ENCODE measurements around the gene ZDBF2.

Gene ZDBF2

GRCh38 chr2:206323033-206323432 lies 48.6 kb downstream of the ZDBF2 start:
- no peak for DNase-seq (ENCODE audit: low read depth)
- TF ChIP-seq MYC (IDR thresholded peaks at IDR 0.05; ENCODE audit: low read depth, low read length): no peak
- TF ChIP-seq MAX (IDR thresholded peaks at IDR 0.05; ENCODE audit: low read depth, low read length): no peak
- no peak for TF ChIP-seq CTCF (IDR thresholded peaks at IDR 0.05; ENCODE audit: low read depth, low read length)
- no peak for TF ChIP-seq POLR2A (IDR thresholded peaks at IDR 0.05; ENCODE audit: extremely low read depth, insufficient read length)
- H3K4me3 ChIP-seq (ENCODE audit: low read depth, low read length): no peak overlapping the region

- DNase-seq (ENCODE audit: low read depth): no peak
- TF ChIP-seq CTCF (IDR thresholded peaks at IDR 0.05; ENCODE audit: low read depth, low read length) (no peak), MYC (IDR thresholded peaks at IDR 0.05; ENCODE audit: low read depth, low read length) (no peak), POLR2A (IDR thresholded peaks at IDR 0.05; ENCODE audit: extremely low read depth, insufficient read length) (no peak), MAX (IDR thresholded peaks at IDR 0.05; ENCODE audit: low read depth, low read length) (no peak)
- no peak overlapping the region for H3K4me3 ChIP-seq (ENCODE audit: low read depth, low read length)
These were observed 49.0 kb downstream of the ZDBF2 start for GRCh38 chr2:206323486-206323885.

GRCh38 chr2:206324869-206325268 lies 50.4 kb downstream of the ZDBF2 start:
- no peak for TF ChIP-seq POLR2A (IDR thresholded peaks at IDR 0.05; ENCODE audit: extremely low read depth, insufficient read length)
- no peak overlapping the region for H3K4me3 ChIP-seq (ENCODE audit: low read depth, low read length)
- DNase-seq (ENCODE audit: low read depth): no peak

- no peak overlapping the region for H3K4me3 ChIP-seq (ENCODE audit: low read depth, low read length)
- no peak for TF ChIP-seq POLR2A (IDR thresholded peaks at IDR 0.05; ENCODE audit: extremely low read depth, insufficient read length)
- TF ChIP-seq MAX (IDR thresholded peaks at IDR 0.05; ENCODE audit: low read depth, low read length): no peak
- no peak for TF ChIP-seq CTCF (IDR thresholded peaks at IDR 0.05; ENCODE audit: low read depth, low read length)
- no peak for TF ChIP-seq MYC (IDR thresholded peaks at IDR 0.05; ENCODE audit: low read depth, low read length)
- DNase-seq (ENCODE audit: low read depth): no peak
These were observed 54.5 kb downstream of the ZDBF2 start for GRCh38 chr2:206328974-206329373.

- no peak for DNase-seq (ENCODE audit: low read depth)
- H3K4me3 ChIP-seq (ENCODE audit: low read depth, low read length): no peak overlapping the region
- TF ChIP-seq MAX (IDR thresholded peaks at IDR 0.05; ENCODE audit: low read depth, low read length) (no peak), CTCF (IDR thresholded peaks at IDR 0.05; ENCODE audit: low read depth, low read length) (no peak), POLR2A (IDR thresholded peaks at IDR 0.05; ENCODE audit: extremely low read depth, insufficient read length) (no peak), MYC (IDR thresholded peaks at IDR 0.05; ENCODE audit: low read depth, low read length) (no peak)
These were observed 62.4 kb downstream of the ZDBF2 start for GRCh38 chr2:206336861-206337260.

GRCh38 chr2:206337956-206338355 lies 63.5 kb downstream of the ZDBF2 start:
- TF ChIP-seq POLR2A (IDR thresholded peaks at IDR 0.05; ENCODE audit: extremely low read depth, insufficient read length) (no peak), MYC (IDR thresholded peaks at IDR 0.05; ENCODE audit: low read depth, low read length) (no peak), MAX (IDR thresholded peaks at IDR 0.05; ENCODE audit: low read depth, low read length) (no peak), CTCF (IDR thresholded peaks at IDR 0.05; ENCODE audit: low read depth, low read length) (no peak)
- no peak overlapping the region for H3K4me3 ChIP-seq (ENCODE audit: low read depth, low read length)
- DNase-seq (ENCODE audit: low read depth): no peak
